Embryonic facial prominence (tissue), 1 donor: ENCODE data around the gene TAS2R31.

Source experiments
- DNase-seq: peaks from one replicate; pipeline ENCODE4 v3.0.0-alpha.2; 2016; ENCODE audit errors: extremely low spot score

Gene TAS2R31

GRCh38 chr12:10998204-10998603, 33.0 kb downstream of the TAS2R31 start, which contains the start of gene TAS2R20:
Gene TAS2R20, minus strand, starts transcription at chr12:10998304. Its CDS starts 429 bp downstream, at chr12:10997875.
- DNase-seq = no peak

- DNase-seq = no peak
Measured at GRCh38 chr12:10994307-10994706, 36.9 kb downstream of the TAS2R31 start.

- DNase-seq = no peak
Measured at GRCh38 chr12:10989107-10989506, 42.1 kb downstream of the TAS2R31 start.

GRCh38 chr12:10986812-10987211, 44.4 kb downstream of the TAS2R31 start, which contains the start of gene TAS2R50:
Gene TAS2R50, minus strand, starts transcription at chr12:10986912. Its CDS starts 52 bp downstream, at chr12:10986860.
- no peak for DNase-seq

GRCh38 chr12:10982244-10982643, 49.0 kb downstream of the TAS2R31 start:
- no peak for DNase-seq
